Trophoblast cell (in vitro differentiated cells and primary cell): ENCODE data around the gene MYOCD.
A peak's percentile ranks its signal among the peaks of the same experiment; 100 is the strongest.

Experiments used
- DNase-seq, 2 donors: peaks; one replicate each; pipeline ENCODE4 v3.0.0-alpha.2; 2016
- H2AFZ ChIP-seq: 2 replicates; pipeline ENCODE4 v1.6.1; 2013; ENCODE audit warnings: low read length, moderate library complexity, mild to moderate bottlenecking; ENCODE audit not compliant: insufficient read depth, poor library complexity
- H2AK5ac ChIP-seq: 2 replicates; pipeline ENCODE4 v1.6.1; 2013; ENCODE audit warnings: mild to moderate bottlenecking, low read length
- H2BK120ac ChIP-seq: 2 replicates; pipeline ENCODE4 v1.6.1; 2013; ENCODE audit warnings: low read length, mild to moderate bottlenecking, moderate library complexity; ENCODE audit not compliant: insufficient read depth, poor library complexity
- H2BK12ac ChIP-seq: 2 replicates; pipeline ENCODE4 v1.6.1; 2013; ENCODE audit warnings: mild to moderate bottlenecking, low read length, moderate library complexity
- H2BK5ac ChIP-seq: 2 replicates; pipeline ENCODE4 v1.6.1; 2013; ENCODE audit warnings: low read length, low read depth, moderate library complexity, mild to moderate bottlenecking; ENCODE audit not compliant: poor library complexity
- H3K14ac ChIP-seq: 2 replicates; pipeline ENCODE4 v1.6.1; 2013; ENCODE audit warnings: mild to moderate bottlenecking, low read length
- H3K18ac ChIP-seq: 2 replicates; pipeline ENCODE4 v1.6.1; 2013; ENCODE audit warnings: mild to moderate bottlenecking, low read length
- H3K23ac ChIP-seq: 2 replicates; pipeline ENCODE4 v1.6.1; 2013; ENCODE audit warnings: low read length
- H3K27ac ChIP-seq: 2 replicates; pipeline ENCODE4 v1.5.1; 2013; ENCODE audit warnings: low read depth, mild to moderate bottlenecking, inconsistent platforms, low read length, moderate library complexity
- H3K27me3 ChIP-seq: 2 replicates; pipeline ENCODE4 v1.6.1; 2013; ENCODE audit warnings: inconsistent platforms, mild to moderate bottlenecking, low read length, moderate library complexity; ENCODE audit not compliant: insufficient read depth
- H3K36me3 ChIP-seq, 2 experiments: 1 replicate in 1 of 2; 2 replicates in 1 of 2; pipeline ENCODE4 v1.6.1; 2013; ENCODE audit warnings: low read length in 2 of 2, mild to moderate bottlenecking in 2 of 2, moderate library complexity in 1 of 2; ENCODE audit not compliant: insufficient read depth in 2 of 2, control insufficient read depth in 1 of 2
- H3K4ac ChIP-seq: 2 replicates; pipeline ENCODE4 v1.6.1; 2013; ENCODE audit warnings: low read depth, mild to moderate bottlenecking, low read length, moderate library complexity
- H3K4me1 ChIP-seq, 2 experiments: 1 replicate in 1 of 2; 2 replicates in 1 of 2; pipeline ENCODE4 v1.6.1; 2013; ENCODE audit warnings: low read length in 2 of 2, mild to moderate bottlenecking in 2 of 2, moderate library complexity in 1 of 2; ENCODE audit not compliant: insufficient read depth in 2 of 2, control insufficient read depth in 1 of 2
- H3K4me2 ChIP-seq: 2 replicates; pipeline ENCODE4 v1.6.1; 2013; ENCODE audit warnings: inconsistent platforms, mild to moderate bottlenecking, low read length, moderate library complexity
- H3K4me3 ChIP-seq: 2 replicates; pipeline ENCODE4 v1.5.1; 2013; ENCODE audit warnings: mild to moderate bottlenecking, low read depth, low read length, inconsistent platforms
- H3K79me1 ChIP-seq: one replicate; pipeline ENCODE4 v1.6.1; 2013; ENCODE audit warnings: low read length
- H3K79me2 ChIP-seq: 2 replicates; pipeline ENCODE4 v1.6.1; 2013; ENCODE audit warnings: low read length, mild to moderate bottlenecking; ENCODE audit not compliant: control insufficient read depth, insufficient read depth, poor library complexity
- H3K9ac ChIP-seq: 2 replicates; pipeline ENCODE4 v1.6.1; 2013; ENCODE audit warnings: mild to moderate bottlenecking, low read length
- H3K9me3 ChIP-seq: 2 replicates; pipeline ENCODE4 v1.6.1; 2013; ENCODE audit warnings: low read depth, mild to moderate bottlenecking, control low read depth, inconsistent platforms, low read length; ENCODE audit not compliant: insufficient read depth
- H4K12ac ChIP-seq: 2 replicates; pipeline ENCODE4 v1.6.1; 2013; ENCODE audit warnings: low read depth, mild to moderate bottlenecking, low read length, moderate library complexity
- H4K8ac ChIP-seq: 2 replicates; pipeline ENCODE4 v1.6.1; 2013; ENCODE audit warnings: low read depth, mild to moderate bottlenecking, low read length, moderate library complexity
- H4K91ac ChIP-seq: one replicate; pipeline ENCODE4 v1.6.1; 2013; ENCODE audit warnings: low read depth, mild to moderate bottlenecking, low read length, moderate library complexity
- WGBS: extraction: QIAGEN DNeasy Blood & Tissue Kit; methylation state at CpG from one replicate; pipeline ENCODE4 v1.1.7; 2013; ENCODE audit warnings: missing lambda C conversion rate; ENCODE audit not compliant: insufficient read length, insufficient coverage; ENCODE audit errors: extremely low coverage; 5-methylcytosine and 5-hydroxymethylcytosine counted together

MYOCD gene

DNA sequence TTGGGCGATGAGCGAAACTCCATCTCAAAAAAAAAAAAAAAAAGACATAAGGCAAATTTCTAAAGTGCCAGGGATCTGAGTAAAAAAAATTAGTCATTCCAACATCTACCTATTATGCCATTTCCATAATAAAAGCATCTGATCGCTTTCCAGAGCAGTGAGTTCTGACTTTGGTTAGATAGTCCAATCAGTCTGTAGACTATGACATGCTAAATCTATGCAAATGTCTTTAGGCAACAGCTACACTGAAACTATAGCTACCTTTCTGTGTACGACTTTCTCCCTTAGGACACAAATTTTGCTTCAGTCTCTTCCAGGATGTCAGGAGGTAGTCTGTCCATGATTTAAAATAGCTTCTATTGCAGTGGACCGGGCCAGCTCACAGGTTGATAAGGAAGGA lies 64.7 kb downstream of the MYOCD start:
- no peak overlapping the region for H2AFZ ChIP-seq
- peak overlapping the region; percentile 93 for H3K27ac ChIP-seq
- no peaks in the 10 kb centered on the region for H3K27me3 ChIP-seq
- H3K9me3 ChIP-seq = no peaks in the 10 kb centered on the region
- no peak overlapping the region for H2AK5ac ChIP-seq
- peaks cover 25 to 36% of the 10 kb centered on the region in 2 experiments for H3K4me1 ChIP-seq
- H4K8ac ChIP-seq = no peak overlapping the region
- H3K79me1 ChIP-seq = peaks cover 32% of the 10 kb centered on the region
- peak in 1 of 2 donors; percentile 52 for DNase-seq
- no peak overlapping the region for H3K18ac ChIP-seq
- H3K4me2 ChIP-seq = peak overlapping the region; percentile 23
- no peak overlapping the region for H3K9ac ChIP-seq
- no CpG with 5 or more reads among the region's 5 CpGs for WGBS
- H3K79me2 ChIP-seq = peaks cover 3% of the 10 kb centered on the region
- H3K4me3 ChIP-seq = no peak overlapping the region
- no peak overlapping the region for H3K23ac ChIP-seq
- H2BK5ac ChIP-seq = peak overlapping the region; percentile 66
- H4K91ac ChIP-seq = peak overlapping the region; percentile 64
- peak overlapping the region; percentile 51 for H2BK120ac ChIP-seq
- peak overlapping the region; percentile 23 for H3K14ac ChIP-seq
- H4K12ac ChIP-seq = no peak overlapping the region
- H2BK12ac ChIP-seq = no peak overlapping the region
- no peak overlapping the region for H3K4ac ChIP-seq
- no peaks in the 10 kb centered on the region for H3K36me3 ChIP-seq

DNA sequence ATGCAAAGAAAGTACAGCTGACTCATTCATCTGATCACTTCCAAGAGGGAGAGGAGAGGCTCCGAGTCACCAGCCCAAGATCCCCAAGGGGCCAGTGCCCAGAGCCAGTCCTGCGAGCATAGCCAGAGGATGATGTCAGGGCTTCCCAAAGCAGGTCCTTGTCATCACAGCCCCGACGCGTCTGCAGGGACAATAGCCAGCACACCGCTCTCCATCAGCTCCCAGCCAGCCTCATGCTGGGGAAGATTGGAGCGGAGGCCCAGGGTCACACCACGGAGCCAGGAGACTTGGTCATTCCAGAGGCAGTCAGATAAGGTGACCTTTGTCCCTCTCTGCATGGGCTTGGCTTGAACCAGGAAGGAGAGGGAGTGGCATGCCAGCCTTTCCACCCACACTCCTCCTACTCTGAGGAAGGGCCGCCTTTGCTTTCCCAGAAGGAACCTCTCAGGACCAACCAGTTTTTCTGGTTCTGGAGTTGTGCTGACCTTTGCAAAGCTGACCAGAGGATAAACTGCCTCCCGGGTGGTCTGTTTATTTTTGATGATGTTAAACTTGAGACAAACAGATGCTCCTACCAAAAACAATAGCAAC lies 65.3 kb downstream of the MYOCD start:
- no peak overlapping the region for H2AK5ac ChIP-seq
- no peaks in the 10 kb centered on the region for H3K36me3 ChIP-seq
- peaks cover 3% of the 10 kb centered on the region for H3K79me2 ChIP-seq
- H2AFZ ChIP-seq = no peak overlapping the region
- H3K27ac ChIP-seq = peak overlapping the region; percentile 97
- H3K9ac ChIP-seq = no peak overlapping the region
- H3K4me3 ChIP-seq = peak overlapping the region; percentile 8
- no peak overlapping the region for H3K14ac ChIP-seq
- no peak overlapping the region for H3K18ac ChIP-seq
- H3K9me3 ChIP-seq = no peaks in the 10 kb centered on the region
- peaks cover 32% of the 10 kb centered on the region for H3K79me1 ChIP-seq
- peak overlapping the region; percentile 4 for H2BK120ac ChIP-seq
- no peak overlapping the region for H3K4ac ChIP-seq
- H3K4me2 ChIP-seq = peak overlapping the region; percentile 55
- no peak overlapping the region for H2BK12ac ChIP-seq
- peak overlapping the region; percentile 22 for H4K91ac ChIP-seq
- H4K12ac ChIP-seq = no peak overlapping the region
- H2BK5ac ChIP-seq = peak overlapping the region; percentile 41
- H4K8ac ChIP-seq = peak overlapping the region; percentile 16
- DNase-seq = peak; percentile 95 to 96
- H3K4me1 ChIP-seq = peaks cover 25 to 36% of the 10 kb centered on the region in 2 experiments
- no peaks in the 10 kb centered on the region for H3K27me3 ChIP-seq
- H3K23ac ChIP-seq = no peak overlapping the region
- no CpG with 5 or more reads among the region's 10 CpGs for WGBS

DNA sequence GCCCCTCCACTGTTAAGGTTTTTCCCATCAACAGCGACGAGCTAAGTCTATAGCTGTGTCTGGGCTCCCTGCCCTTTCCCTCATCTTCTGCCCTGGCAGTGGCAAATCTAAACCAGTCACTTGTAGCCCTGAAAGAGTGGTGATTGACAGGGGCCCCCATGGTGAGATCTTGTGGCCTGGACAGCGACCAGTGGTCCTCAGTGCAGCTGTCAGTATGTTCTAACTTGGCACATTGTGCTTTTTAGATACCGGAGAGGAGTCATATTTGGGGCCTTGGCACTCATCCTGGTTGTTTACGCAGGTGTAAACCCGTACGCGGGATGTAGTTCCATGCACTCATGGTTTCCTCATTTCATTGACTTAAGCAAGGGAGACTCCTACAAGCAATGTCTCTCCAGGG lies 66.1 kb downstream of the MYOCD start:
- H2AK5ac ChIP-seq = peak overlapping the region; percentile 57
- peak overlapping the region; percentile 64 for H3K18ac ChIP-seq
- H2AFZ ChIP-seq = peak overlapping the region; percentile 37
- peaks cover 0 to 4% of the 10 kb centered on the region in 2 experiments for H3K36me3 ChIP-seq
- peak overlapping the region; percentile 76 for H4K8ac ChIP-seq
- peak overlapping the region; percentile 98 for H4K91ac ChIP-seq
- peak overlapping the region; percentile 97 for H3K27ac ChIP-seq
- H3K14ac ChIP-seq = peak overlapping the region; percentile 90
- H3K79me2 ChIP-seq = peaks cover 3% of the 10 kb centered on the region
- H3K23ac ChIP-seq = no peak overlapping the region
- peak overlapping the region; percentile 97 for H2BK120ac ChIP-seq
- no peaks in the 10 kb centered on the region for H3K9me3 ChIP-seq
- no peak for DNase-seq
- peak overlapping the region; percentile 94 for H2BK12ac ChIP-seq
- H3K9ac ChIP-seq = no peak overlapping the region
- peak overlapping the region; percentile 55 for H3K4me2 ChIP-seq
- H4K12ac ChIP-seq = peak overlapping the region; percentile 40
- peaks cover 32% of the 10 kb centered on the region for H3K79me1 ChIP-seq
- H3K4me3 ChIP-seq = no peak overlapping the region
- H3K4me1 ChIP-seq = peaks cover 27 to 34% of the 10 kb centered on the region in 2 experiments
- no CpG with 5 or more reads among the region's 8 CpGs for WGBS
- no peaks in the 10 kb centered on the region for H3K27me3 ChIP-seq
- peak overlapping the region; percentile 96 for H2BK5ac ChIP-seq
- peak overlapping the region; percentile 81 for H3K4ac ChIP-seq

DNA sequence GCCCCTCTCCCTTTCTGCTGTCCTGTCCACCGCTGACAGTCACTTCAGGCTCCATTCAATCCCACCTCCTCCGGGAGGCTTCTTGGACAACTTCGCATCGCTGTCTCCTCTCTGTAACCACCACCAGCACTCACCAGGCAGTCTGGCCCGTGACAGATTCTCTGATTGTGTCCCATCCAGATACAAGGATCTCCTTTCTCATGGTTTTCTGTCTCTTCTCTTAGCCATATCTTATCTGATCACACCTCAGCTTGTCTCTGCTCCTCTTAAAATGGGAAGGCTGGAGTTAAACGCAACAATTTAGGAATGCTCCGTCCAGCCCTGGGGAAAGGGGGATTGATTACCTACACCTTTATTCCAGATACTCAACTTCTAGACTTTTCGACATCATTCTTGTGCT lies 66.7 kb downstream of the MYOCD start:
- no peak overlapping the region for H2AFZ ChIP-seq
- H4K12ac ChIP-seq = no peak overlapping the region
- H3K4me1 ChIP-seq = peaks cover 27 to 31% of the 10 kb centered on the region in 2 experiments
- H3K4me3 ChIP-seq = no peak overlapping the region
- peak overlapping the region; percentile 97 for H3K27ac ChIP-seq
- H3K9me3 ChIP-seq = no peaks in the 10 kb centered on the region
- peaks cover 0 to 4% of the 10 kb centered on the region in 2 experiments for H3K36me3 ChIP-seq
- no peak overlapping the region for H3K9ac ChIP-seq
- H2BK5ac ChIP-seq = peak overlapping the region; percentile 96
- peak overlapping the region; percentile 64 for H3K18ac ChIP-seq
- H3K4me2 ChIP-seq = peak overlapping the region; percentile 5
- H2BK120ac ChIP-seq = peak overlapping the region; percentile 97
- no peak for DNase-seq
- peak overlapping the region; percentile 81 for H3K4ac ChIP-seq
- H4K91ac ChIP-seq = peak overlapping the region; percentile 98
- H3K79me1 ChIP-seq = peaks cover 32% of the 10 kb centered on the region
- peaks cover 3% of the 10 kb centered on the region for H3K79me2 ChIP-seq
- H3K23ac ChIP-seq = no peak overlapping the region
- WGBS = no CpG with 5 or more reads among the region's 8 CpGs
- peak overlapping the region; percentile 57 for H2AK5ac ChIP-seq
- H3K27me3 ChIP-seq = no peaks in the 10 kb centered on the region
- H3K14ac ChIP-seq = peak overlapping the region; percentile 90
- H4K8ac ChIP-seq = peak overlapping the region; percentile 76
- peak overlapping the region; percentile 94 for H2BK12ac ChIP-seq
